Measurements from ENCODE around the gene JUND.

GRCh38 chr19:18279516-18280246, 1.7 kb downstream of the JUND start:
- peak; percentile 60 to 93 for TF ChIP-seq CTCF (conservative IDR thresholded peaks at IDR 0.05 in 1 of 2, IDR thresholded peaks at IDR 0.05 in 1 of 2; ENCODE audit: extremely low read depth in 1 of 2, insufficient read depth in 1 of 2, low read depth in 1 of 2, low read length in 2 of 2)
- no peak for TF ChIP-seq EZH2 (IDR thresholded peaks at IDR 0.05; ENCODE audit: borderline replicate concordance, low read length)
